Measurements from ENCODE around the gene CLCN6.

DNA sequence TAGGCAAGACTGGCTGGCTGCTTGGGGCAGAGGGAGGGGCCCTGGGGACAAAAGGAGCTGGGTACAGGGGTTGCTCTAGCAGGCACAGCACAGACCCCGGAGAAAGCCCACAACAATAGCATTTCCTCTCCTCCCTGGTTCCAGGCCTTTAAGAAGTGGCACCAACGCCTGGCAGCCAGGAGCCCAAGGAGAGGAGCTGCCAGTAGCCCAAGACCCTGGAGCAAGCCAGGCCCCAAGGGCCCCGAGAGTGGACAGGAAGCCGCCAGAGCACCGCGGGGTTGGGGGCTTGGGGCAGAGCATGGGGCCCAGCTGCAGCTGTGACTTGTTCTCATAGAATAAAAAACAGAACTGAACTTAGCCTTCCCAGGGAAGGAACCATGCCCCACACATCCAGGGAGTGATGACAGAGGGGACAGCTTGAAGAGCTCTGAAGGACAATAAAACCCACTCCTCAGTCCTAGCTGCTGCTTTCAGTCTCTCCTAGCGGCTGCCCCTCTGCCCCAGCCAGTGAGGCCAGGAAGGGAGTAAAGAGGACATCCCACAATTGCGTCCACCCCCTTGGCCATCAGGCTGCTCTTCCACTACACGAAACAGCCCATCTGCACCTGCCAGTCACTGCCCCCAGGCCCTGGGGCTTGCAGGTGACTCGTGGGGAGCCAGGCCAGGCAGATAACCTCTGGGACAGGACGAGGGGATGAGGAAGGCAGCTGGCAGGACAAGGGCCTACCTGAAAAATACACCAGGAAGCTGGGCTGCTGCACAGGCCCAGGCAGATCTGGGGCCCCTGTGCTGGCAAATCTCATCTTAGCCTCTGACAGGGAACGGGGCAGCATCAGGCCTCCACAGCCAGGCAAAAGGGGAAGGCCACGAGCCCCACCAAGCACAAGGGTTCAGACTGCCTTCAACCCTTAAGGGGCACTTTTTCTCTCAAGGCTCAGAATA, 16.6 kb upstream of the CLCN6 start:
- no peak for TF ChIP-seq ZNF274 (IDR thresholded peaks at IDR 0.05; ENCODE audit: borderline replicate concordance, extremely low read depth, low read length)
- no peak for TF ChIP-seq CREB1 (IDR thresholded peaks at IDR 0.05)
- no peak for TF ChIP-seq CTCF (IDR thresholded peaks at IDR 0.05; ENCODE audit: control extremely low read depth in 1 of 3, insufficient read depth in 1 of 3, low read depth in 1 of 3, low read length in 3 of 3)
- TF ChIP-seq JUN (IDR thresholded peaks at IDR 0.05; ENCODE audit: low read depth, low read length): no peak
